ENCODE results near the gene TERT.
A peak's percentile ranks its signal among the peaks of the same experiment; 100 is the strongest.
"Not testable (repeated sequence)": the region's sequence is repeated elsewhere in the genome, so short reads cannot be mapped to it uniquely, and the experiment has no call there.

TERT gene

GRCh38 chr5:1294835-1295649 is at the start of gene TERT:
TSS of gene TERT (minus strand) at chr5:1295068. CDS start at chr5:1294989, 79 bp downstream.
- peak; percentile 89 for DNase-seq (ENCODE audit: low spot score)
- TF ChIP-seq CTCF (IDR thresholded peaks at IDR 0.05; ENCODE audit: extremely low read depth, insufficient read depth, missing control alignments) = no peak
- in situ Hi-C loops (cut with MboI; ENCODE audit: low pct_unique_long_range_greater_than_20kb, low sequenced_read_pairs, unreplicated experiment) = no loop called here

DNA sequence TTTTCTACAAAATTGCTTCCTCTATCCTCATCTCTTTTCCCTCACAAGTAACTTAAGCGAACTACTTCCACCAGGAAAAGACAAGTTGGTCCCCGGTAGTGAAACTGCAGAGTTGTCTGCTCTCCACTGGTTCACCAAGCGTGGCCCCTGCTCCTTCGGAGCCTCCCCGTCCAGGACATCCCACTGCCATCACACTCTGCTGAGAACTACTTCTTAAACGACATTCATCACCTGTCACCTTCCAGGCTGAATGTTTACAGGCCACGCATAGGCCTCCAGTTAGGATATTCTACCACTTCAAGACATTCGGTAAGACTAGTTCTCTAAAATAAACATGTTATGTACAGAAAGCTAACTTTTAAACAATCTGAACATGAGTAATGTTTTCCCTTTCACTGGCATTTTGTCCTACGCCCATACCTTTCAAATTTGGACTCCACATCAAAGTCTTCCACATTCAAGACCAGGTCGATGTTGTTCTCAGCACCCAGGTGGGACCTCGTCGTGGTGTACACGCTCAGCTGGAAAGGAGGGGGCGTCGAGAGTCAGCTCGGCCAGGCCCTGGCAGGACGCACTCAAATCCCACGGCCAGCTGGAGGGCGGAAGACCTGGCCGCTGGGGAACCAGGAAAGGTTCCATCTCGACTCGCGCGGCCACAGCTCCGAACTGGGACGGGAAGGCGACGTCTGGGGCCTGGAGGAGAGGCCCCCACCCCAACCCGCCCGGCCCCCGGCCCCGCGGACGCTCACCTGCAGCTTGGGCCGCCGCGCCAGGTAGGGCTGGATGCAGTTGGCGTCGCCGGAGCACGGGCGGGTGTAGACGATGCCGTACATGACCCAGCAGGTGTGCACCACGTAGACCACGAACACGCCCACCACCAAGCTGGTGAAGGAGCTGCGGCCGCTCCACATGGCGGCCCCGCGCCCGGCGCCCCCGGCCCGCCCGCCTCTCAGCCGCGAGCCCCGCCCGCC is 49.3 kb upstream of the TERT start:
- peak; percentile 52 for DNase-seq (ENCODE audit: low spot score)
- TF ChIP-seq CTCF (IDR thresholded peaks at IDR 0.05; ENCODE audit: extremely low read depth, insufficient read depth, missing control alignments) = no peak
- in situ Hi-C loops (cut with MboI; ENCODE audit: low pct_unique_long_range_greater_than_20kb, low sequenced_read_pairs, unreplicated experiment) = no loop called here

GRCh38 chr5:1343315-1343751 is 48.5 kb upstream of the TERT start:
- in situ Hi-C loops (cut with MboI; ENCODE audit: low pct_unique_long_range_greater_than_20kb, low sequenced_read_pairs, unreplicated experiment) = no loop called here
- no peak for TF ChIP-seq CTCF (IDR thresholded peaks at IDR 0.05; ENCODE audit: extremely low read depth, insufficient read depth, missing control alignments)
- no peak for DNase-seq (ENCODE audit: low spot score)

- in situ Hi-C loops (cut with MboI; ENCODE audit: low pct_unique_long_range_greater_than_20kb, low sequenced_read_pairs, unreplicated experiment); DNase-seq (ENCODE audit: low spot score): not testable (repeated sequence)
Measured at GRCh38 chr5:1342711-1343110, 47.8 kb upstream of the TERT start.

GRCh38 chr5:1342268-1342667 is 47.4 kb upstream of the TERT start:
- in situ Hi-C loops (cut with MboI; ENCODE audit: low pct_unique_long_range_greater_than_20kb, low sequenced_read_pairs, unreplicated experiment) = no loop called here
- TF ChIP-seq CTCF (IDR thresholded peaks at IDR 0.05; ENCODE audit: extremely low read depth, insufficient read depth, missing control alignments) = no peak
- no peak for DNase-seq (ENCODE audit: low spot score)

DNA sequence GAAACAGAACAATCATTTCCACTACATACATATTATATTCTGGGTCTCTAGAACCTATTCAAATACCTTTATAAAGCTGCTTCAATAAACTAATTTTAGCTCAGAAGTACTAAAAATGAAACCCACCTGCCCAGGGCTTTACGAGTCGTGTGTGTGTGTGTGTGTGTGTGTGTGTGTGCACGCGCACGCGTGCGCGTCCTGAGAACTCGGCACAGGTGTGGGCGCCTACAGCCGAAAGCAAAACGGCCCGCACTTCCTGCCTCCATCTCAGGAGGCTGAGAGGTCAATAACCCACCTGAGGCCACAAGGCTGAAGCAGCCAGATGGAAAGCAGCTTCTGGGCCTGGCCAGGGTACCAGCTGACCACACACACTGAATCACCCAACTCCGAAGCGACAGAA is 47.0 kb upstream of the TERT start:
- peak; percentile 66 for DNase-seq (ENCODE audit: low spot score)
- in situ Hi-C loops (cut with MboI; ENCODE audit: low pct_unique_long_range_greater_than_20kb, low sequenced_read_pairs, unreplicated experiment) = no loop called here
- no peak for TF ChIP-seq CTCF (IDR thresholded peaks at IDR 0.05; ENCODE audit: extremely low read depth, insufficient read depth, missing control alignments)

- DNase-seq (ENCODE audit: low spot score); in situ Hi-C loops (cut with MboI; ENCODE audit: low pct_unique_long_range_greater_than_20kb, low sequenced_read_pairs, unreplicated experiment): not testable (repeated sequence)
Measured at GRCh38 chr5:1339818-1340210, 44.9 kb upstream of the TERT start.

DNA sequence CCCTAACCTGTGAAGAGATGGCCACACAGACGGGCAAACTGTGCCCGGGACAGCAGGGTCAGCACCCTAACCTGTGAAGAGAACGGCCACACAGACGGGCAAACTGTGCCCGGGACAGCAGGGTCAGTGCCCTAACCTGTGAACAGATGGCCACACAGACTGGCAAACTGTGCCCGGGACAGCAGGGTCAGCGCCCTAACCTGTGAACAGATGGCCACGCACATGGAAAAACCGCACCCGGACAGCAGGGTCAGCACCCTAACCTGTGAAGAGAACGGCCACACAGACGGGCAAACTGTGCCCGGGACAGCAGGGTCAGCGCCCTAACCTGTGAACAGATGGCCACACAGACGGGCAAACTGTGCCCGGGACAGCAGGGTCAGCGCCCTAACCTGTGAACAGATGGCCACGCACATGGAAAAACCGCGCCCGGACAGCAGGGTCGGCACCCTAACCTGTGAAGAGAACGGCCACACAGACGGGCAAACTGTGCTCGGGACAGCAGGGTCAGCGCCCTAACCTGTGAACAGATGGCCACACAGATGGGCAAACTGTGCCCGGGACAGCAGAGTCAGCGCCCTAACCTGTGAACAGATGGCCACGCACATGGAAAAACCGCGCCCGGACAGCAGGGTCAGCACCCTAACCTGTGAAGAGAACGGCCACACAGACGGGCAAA is 44.4 kb upstream of the TERT start:
- DNase-seq (ENCODE audit: low spot score); in situ Hi-C loops (cut with MboI; ENCODE audit: low pct_unique_long_range_greater_than_20kb, low sequenced_read_pairs, unreplicated experiment): not testable (repeated sequence)
